DMS153 (cell line): ENCODE measurements around the gene IBTK.
A peak's percentile ranks its signal among the peaks of the same experiment; 100 is the strongest.
"Not testable (repeated sequence)": the region's sequence is repeated elsewhere in the genome, so short reads cannot be mapped to it uniquely, and the experiment has no call there.

Source experiments
- DNase-seq: peaks from one replicate; lab custom pipeline; 2025; lab: John Stamatoyannopoulos, UW

IBTK gene

DNA sequence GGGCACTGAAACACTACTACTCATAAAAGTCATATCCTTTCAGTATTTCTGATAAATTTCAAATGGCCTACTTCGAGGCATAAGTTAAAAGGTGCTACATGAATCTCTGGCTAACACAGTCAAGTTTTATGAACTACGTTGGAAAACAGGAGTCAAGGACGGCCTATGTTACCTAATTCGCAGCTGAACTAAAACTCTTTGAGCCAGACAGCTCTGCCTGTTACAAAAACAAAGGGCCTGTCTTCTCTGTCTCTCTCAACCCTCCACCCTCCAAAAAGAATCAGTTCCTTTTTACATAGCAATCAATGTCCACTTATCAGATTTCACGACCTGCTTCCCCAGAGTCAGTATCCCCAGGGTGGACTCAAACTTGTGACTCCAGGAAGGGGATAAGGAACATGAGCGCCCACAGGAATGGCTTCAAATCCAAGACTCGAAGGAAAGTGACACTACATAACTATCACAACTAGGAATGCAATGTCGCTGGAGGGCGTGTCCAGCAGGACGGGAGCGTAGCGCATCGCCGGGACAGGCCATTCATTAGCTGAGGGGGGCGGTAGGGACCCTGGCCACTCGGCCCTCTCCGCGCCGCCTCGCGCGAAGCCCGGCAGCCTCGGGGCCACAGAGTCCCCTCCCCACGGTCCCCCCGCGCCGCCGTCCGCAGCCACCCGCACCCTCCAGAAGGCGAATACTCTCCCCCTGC lies 591 bp downstream of the IBTK start:
- peak; percentile 25 for DNase-seq

DNA sequence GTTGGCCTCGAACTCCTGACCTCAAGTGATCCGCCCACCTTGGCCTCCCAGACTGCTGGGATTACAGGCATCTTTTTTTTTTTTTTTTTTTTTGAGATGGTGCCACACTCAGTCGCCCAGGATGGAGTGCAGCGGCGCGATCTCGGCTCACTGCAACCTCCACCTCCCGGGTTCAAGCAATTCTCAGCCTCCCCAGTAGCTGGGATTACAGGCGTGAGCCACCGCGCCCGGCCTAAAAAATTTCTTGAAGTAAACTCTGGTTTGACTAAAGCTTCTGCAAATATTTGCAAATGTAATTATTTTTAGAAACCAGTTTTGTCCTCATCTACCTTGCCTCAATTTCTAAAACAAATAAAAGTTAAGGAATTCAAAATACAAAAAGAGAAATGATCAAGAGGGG lies 1.2 kb downstream of the IBTK start:
- no peak for DNase-seq

DNA sequence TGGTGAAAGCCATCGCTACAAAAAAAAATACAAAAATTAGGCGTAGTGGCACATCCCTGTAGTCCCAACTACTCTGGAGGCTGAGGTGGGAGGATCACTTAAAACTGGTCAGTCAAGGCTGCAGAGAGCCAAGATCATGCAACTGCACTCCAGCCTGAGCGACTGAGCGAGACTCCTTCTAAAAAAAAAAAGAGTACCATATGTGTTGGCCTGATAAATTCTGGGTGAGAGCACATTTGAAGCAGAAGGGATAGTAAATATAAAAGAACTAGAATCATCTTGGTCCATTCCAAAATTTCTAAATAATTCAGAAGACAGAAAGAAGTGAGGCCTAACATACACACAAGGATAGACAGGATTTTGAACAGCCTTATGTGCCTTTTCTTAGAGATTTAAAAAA lies 2.2 kb downstream of the IBTK start:
- no peak for DNase-seq

DNA sequence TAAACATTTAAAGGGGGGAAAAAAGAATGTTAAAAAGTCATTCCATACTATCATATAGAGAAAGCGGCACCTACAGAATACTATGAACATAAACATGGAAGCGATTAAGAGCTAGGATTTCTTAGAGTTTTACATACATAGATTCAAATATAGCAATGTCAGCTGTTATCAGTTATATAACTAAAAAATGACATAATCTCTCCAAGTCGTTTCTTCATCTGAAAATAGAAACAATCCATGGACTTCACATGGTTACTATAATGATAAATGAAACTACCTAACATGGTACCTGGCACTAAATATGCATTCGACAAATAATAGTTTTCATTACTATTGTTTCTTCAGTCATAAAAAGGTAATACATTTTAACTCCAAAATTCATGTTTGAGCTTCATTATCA lies 3.7 kb downstream of the IBTK start:
- no peak for DNase-seq

DNA sequence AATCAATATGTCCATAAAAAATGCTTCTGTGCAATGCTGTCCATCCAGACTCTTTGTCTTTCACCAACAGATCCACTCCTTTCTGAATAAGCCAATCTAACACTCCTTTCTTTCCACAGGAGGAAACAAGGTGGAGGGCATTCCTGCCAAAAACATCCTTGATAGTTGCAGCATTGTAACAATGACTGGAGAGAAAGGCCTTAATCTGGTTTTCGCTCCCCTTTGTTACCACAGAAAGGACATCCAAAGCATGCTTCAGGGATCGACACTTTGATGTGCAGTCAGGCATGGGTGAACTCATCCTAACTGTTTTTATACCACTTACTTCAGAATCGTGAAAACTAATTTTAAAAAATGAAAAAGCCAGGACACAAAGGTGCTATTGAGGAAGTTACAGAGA lies 7.4 kb downstream of the IBTK start:
- DNase-seq: no peak

DNA sequence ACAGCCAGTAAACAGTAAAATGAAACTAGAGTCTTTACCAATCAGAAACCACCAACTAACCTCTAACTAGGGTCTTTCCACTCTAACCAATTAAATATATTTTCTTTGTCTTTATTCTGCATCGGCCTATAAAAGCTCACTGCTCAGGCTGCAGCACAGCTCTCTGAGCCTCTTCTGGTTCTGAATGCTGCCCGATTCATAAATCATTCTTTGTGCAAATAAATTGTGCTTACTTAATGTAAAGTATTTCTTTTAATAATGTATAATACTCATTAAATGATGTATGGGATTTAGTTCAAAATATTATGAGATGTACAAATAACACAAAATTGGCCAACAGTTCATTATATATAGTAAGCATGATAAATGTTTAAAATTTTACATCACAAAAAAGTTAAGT lies 7.9 kb downstream of the IBTK start:
- no peak for DNase-seq

DNA sequence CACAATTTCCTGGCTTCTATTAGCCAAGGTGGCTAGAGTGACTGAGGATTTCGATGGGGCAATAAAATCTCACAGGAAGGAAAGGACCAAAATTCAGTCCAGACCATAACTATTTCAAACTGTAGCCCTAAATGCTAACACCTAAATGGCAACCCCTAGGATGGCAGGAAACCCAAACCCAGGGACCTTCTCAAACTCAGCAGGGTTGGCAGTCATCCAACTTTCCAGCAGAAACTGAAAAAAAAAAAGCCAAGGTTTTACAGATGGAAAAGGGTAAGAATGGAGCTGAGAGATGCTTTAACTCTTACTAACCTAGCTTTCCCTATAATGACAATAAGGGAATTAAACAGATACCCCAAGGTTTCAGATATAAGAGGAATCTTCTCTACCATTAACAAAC lies 10.5 kb downstream of the IBTK start:
- DNase-seq: no peak

DNA sequence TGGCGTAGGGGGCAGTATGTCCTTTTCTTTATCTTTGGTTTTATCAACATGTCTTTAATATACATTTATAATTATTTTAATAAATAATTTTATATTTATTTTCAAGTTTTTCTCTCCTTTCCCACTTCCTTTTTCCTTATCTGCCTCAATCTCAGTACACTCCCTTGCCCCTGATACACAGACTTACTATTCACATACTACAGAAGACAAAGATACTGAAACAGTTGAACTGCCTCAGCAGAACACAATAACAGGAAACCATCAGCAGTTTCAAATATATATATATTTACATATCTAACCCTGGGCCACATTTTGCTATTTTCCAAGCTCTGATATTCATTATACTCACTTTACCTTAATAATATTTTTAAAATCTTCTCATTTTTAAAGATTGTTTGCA lies 19.8 kb downstream of the IBTK start:
- no peak for DNase-seq

DNA sequence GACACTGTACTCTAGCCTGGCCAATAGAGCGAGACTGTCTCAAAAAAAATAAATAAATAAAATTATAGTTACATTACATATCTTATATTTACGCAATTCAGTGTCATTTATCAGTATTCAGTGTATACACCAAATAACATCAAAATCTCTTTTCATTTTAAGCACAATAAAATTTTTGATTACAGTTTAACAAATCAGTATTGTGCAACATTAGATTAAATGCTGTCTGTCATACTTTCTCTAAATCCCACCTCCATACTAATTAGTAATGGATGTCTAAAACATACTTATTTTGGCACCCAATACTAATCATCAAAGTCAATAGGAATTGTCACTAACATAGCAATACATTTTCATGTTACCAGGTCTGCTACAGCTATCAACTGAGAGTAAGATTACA lies 27.4 kb downstream of the IBTK start:
- DNase-seq: no peak

DNA sequence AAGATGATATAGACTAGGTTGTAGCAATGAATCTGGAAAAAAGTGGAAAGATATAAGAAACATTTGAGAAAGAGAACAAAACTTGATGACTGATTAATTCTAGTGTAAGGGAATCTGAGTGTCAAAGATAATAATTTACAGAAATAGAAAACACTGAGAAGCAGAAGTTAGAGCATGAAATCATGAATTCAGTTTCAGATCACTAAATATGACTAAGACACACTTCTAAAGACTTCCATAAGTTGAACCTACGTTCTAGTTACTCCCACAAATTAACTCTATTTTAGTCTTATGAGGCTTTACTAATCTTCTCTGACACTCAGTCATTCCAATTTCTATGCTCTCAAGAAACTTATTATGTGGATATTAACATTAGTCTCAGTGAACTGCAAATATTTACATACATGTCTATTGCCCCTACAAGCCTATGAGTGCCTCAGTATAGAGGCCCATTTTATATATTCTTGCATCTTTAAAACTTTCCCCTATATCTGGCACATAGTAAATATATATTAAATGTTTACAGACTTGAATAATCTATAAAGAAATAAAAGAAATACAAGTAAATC lies 30.4 kb downstream of the IBTK start:
- no peak for DNase-seq

DNA sequence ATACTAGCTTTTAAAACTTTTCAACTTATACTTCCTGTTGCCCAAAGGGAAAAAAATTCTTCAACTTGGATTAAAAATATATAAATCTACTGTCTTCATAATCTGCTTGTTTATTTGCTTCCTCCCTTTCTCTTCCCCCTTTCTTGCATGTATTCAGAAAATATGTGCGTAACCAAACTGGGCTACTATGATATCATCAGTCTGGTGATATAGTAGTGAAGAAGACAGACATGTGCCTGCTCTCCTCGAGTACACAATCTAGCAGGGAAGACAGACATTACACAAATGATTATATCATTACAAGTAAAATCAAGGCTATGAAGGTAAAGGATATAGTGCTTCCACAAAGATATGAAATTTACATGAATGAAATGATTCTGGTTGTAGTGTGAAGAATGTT lies 31.0 kb downstream of the IBTK start:
- DNase-seq: no peak

DNA sequence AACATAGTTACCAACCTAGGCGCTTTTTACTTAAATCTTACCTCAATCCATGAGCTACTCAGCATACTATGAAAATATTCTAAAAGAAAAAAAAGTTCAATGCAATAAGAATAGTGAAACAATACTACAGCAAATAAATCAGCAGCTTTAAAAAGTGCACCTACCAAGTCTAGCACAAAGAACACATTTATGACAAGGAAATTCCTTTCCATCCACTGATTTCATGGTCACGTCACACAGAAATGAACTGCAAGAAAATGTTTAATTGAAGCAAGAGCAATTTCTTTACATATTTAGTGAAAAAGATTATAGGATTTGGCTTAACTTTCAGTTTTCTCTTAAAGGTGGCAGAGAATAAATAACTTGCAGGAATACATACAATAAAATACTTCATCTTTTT lies 36.2 kb downstream of the IBTK start:
- no peak for DNase-seq

DNA sequence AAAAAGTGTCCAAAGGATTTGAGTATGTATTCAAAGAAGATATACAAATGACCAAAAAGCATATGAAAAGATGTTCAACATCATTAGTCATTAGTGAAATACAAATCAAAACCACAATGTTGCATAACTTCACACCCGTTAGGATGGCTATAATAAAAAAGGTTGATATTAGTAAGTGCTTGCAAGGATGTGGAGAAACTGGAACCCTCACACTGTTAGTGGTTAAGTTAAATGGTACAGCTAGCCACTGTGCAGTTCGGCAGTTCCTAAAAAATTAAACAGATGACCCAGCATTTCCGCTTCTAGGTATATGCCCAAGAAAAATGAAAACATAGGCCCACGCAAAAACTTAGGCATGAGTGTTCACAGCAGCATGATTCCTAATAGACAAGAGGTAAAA lies 38.6 kb downstream of the IBTK start:
- DNase-seq: no peak

DNA sequence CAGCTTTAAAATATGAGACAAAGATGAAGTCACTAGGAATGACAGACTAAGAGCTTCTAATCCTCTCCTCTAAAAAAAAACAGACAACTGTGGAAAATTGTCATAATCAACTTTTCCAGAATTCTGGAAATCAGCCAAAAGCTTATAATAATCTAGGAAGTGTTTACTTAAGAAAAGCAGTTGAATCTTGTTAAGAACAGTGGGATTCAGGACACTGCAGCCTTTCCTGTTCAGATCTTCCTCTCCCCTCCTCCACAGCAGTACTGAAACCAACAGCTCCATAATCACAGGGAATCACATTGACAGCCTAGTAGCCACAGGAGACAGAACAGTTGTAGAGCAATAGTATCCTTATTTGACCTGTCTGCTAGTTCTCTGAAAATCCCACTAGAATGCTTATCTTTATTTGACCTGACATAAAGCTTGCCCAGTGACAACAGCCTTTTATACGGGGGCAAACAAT lies 41.6 kb downstream of the IBTK start:
- DNase-seq: peak; percentile 25

DNA sequence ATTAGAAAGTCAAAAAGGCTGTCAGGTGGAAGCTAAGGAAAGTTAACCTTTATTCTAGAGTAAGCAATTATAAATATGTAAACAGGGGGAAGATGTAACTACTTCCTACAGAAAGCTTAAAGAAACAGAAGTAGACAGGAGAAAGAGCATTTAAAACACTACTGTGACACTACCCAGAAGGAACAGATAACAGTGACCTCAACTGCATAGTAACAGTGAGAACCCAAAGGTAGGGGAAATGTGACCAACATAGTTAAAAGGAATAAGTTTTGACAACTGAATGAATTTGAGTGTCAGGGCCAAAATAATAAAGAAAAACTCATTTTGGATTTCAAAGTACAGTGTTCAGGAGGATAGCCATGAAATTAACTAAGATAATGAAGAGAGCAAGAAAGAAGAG lies 43.5 kb downstream of the IBTK start:
- no peak for DNase-seq

DNA sequence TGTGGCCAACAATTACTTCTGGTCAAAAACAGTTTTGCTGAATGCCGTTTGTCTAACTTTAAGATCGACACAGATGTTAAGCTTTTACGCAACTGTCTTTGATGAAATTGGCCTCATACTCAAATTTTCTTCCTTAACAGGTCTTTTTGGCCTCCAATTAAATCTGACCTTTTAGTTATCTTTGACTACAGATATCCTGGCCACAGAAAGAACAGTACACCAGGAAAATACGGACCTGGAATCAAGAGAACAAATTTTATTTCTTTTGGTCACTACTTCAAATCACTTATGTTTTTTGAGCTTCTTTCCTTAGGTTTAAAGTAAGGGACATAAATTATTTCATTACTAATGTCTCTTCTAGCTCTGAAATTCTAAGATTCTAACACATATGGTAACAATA lies 49.8 kb downstream of the IBTK start:
- DNase-seq: no peak

DNA sequence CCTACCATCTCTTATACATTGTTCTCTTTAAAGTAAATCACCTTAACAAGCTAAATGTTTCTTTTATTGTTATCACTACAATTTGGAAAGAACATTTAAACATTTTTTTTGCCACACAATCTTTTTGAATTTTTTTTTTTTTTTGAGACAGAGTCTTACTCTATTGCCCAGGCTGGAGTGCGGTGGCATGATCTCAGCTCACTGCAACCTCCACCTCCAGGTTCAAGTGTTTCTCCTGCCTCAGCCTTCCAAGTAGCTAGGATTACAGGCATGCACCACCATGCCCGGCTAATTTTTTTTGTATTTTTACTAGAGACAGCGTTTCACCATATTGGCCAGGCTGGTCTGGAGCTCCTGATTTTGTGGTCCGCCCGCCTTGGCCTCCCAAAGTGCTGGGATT lies 50.3 kb downstream of the IBTK start:
- DNase-seq: not testable (repeated sequence)

DNA sequence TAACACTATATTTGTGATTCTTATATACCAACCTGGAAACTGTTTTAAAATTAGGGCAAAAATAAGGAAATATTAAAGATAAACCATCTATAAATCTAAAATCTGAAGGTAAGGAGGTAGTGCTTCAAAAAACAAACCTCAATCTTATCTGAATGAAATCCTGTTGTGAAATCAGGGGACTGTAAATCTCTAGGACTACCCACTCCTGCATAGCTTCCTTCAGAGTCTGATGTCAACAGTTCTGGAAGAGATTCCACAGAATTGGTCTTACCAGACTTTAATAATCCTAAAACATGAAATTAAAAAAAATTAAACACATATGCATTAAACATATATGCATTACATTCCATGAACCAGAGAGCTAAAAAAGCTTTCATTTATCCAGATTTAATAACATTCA lies 51.4 kb downstream of the IBTK start:
- DNase-seq: no peak

DNA sequence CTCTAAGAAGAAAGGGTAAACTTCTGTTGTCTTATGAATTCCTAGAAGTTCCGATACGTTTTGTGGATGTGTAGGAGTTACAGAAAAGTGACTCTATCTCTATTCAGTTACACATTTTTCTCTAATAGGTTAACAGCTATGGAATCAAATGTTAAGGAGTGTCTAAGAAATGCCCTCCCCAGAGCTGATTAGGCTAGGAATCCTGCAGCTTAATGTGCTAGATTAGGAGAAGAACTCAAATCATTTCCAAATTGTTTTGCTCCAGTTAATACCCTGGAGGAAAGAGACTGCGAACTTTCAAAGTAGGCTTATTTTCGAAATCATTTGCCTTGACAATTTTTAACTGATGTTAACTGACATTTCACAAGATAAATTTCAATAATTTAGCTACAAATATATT lies 51.9 kb downstream of the IBTK start:
- DNase-seq: no peak

DNA sequence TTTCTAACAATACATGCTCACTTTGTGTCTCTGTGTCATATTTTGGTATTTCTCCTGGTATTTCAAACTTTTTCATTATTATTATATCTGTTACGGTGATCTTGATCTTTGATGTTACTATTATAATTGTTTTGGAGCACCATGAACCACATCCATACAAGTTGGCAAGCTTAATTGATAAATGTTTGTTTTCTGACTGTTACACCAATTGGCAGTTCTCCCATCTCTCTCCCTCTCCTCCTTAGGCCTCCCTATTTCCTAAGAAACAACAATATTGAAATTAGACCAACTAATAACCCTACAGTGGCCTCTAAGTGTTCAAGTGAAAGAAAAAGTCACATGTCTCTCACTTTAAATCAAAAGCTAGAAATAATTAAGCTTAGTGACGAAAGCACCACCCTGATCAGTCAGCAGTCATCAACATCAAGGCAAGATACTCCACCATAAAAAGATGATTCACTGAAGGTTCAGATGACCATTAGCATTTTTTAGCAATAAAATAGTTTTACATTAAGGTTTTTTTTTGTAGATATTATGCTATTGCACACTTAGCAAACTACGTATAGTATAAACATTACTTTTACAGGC lies 61.5 kb downstream of the IBTK start:
- no peak for DNase-seq

DNA sequence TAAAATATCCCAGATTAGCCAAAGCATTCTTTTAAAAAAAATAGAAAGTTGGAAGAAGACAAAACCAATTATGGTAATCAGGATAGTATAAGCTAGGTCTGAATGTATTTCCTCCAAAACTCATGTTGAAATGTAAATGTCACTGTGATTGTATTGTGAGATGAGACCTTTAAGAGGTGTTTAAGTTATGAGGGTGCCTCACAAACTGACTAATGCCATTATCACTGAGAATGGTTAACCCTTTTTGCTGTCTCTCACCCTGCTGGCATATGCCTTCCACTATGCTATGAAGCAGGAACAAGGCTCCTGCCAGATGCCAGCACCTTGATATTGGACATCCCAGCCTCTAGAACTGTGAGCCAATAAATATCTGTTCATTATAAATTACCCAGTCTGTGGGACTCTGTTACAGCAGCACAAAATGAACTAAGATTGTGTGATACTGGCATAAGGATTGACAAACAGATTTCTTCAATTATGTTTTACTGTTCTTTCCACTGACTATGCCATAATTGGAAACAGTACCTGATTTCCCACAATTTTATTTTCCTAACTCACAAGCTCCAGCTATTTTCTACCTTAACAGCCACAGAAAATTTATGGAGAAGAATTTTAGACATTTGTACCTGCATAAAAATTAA lies 63.8 kb downstream of the IBTK start:
- DNase-seq: no peak

DNA sequence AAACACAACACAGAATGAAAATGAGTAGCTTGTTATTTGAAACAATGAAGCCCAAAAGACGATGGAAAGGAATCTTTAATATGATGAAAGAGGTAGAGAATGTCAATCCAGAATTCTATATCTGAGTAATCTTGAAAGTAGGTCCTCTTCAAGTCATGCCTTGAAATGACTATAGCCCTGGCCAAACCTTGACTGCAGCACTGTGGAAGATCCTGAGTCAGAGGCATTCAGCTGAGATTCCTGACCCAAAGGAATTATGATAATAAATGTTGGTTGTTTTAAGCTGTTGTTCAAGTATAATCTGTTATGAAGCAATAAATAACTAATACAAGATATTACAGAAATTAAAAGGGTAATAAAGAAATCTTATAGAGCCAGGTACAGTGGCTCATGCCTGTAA lies 64.8 kb downstream of the IBTK start:
- DNase-seq: no peak

DNA sequence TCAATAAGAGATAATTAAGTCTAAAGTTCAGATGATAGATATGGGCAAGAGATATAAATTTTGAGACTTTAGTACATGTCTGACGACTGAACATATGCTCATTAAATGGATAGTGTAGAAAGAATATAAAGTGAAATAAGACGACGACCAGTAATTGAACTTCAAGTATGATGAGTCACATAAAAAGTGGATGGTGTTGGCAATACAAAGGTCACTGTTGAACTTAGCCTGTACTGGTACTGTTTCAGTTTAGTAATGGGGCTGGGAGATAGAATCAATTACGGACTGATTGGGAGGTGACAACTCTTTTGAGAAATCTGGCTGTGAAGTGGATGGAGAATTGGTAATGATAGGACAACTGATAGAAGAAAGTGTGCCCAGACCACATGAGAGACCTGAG lies 68.1 kb downstream of the IBTK start:
- DNase-seq: no peak

DNA sequence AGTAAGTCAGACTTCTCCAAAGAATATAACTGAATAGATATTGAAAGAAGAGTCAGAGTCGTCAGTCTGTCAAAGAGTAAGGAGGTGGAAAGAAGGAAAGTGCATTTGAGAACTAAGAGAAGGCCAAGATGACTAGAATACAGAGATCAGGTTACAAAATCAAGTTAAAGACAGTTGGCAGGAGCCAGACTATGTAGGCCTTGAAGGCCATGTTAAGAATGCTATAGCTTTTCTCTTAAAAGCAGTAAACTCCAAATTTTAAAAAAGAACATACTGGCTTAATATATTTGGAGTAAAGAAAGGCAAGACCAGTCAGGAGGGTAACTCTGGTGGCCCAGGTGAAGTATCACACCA lies 68.8 kb downstream of the IBTK start:
- DNase-seq: no peak
